Measurements from ENCODE around the gene HOXA10. TPM values are rescaled to one million over a fixed set of nuclear protein-coding genes. Genes with fewer than 3 reads are reported as not detected.

Gene HOXA10
- total RNA-seq, 1 experiment from 2014 or later: 3.9 TPM

GRCh38 chr7:27210441-27211083, 36.4 kb upstream of the HOXA10 start:
- ChIA-PET CTCF (interaction anchor here (0.6 to 6.5 kb wide), 31 partner anchors 12 to 710 kb away, joined by 3 to 71 read pairs (median 4); no protein-coding TSS in a partner anchor), POLR2A (no interaction called here)
- H3K4me1 Mint-ChIP-seq (ENCODE audit: insufficient read depth, unreplicated experiment): no peaks in the 10 kb centered on the region
- H3K27me3 Mint-ChIP-seq (ENCODE audit: insufficient read depth, unreplicated experiment): peaks cover 18% of the 10 kb centered on the region
- H3K4me3 Mint-ChIP-seq (ENCODE audit: unreplicated experiment): no peak overlapping the region
- no TSS peak for BruUV-seq (replicated peaks)
- no peaks in the 10 kb centered on the region for H3K9me3 Mint-ChIP-seq (ENCODE audit: unreplicated experiment)
- TF ChIP-seq CTCF (IDR thresholded peaks at IDR 0.05; ENCODE audit: unreplicated experiment): peak; percentile 81
- H3K27ac Mint-ChIP-seq (ENCODE audit: low read depth, unreplicated experiment): no peak overlapping the region
- H3K36me3 Mint-ChIP-seq (ENCODE audit: insufficient read depth, unreplicated experiment): no peaks in the 10 kb centered on the region
- peak; percentile 52 for DNase-seq (ENCODE audit: unreplicated experiment)
- intact Hi-C loops (cut with micrococcal nuclease): loop anchor here (1.0 kb wide), 1 partner anchor 366 kb away; no protein-coding TSS in a partner anchor

- no peak for TF ChIP-seq CTCF (IDR thresholded peaks at IDR 0.05; ENCODE audit: unreplicated experiment)
- ChIA-PET POLR2A (no interaction called here), CTCF (interaction anchor here (0.6 to 6.5 kb wide), 31 partner anchors 9 to 791 kb away, joined by 3 to 71 read pairs (median 4); no protein-coding TSS in a partner anchor)
- BruUV-seq (replicated peaks): no TSS peak
- Mint-ChIP-seq H3K27me3 (ENCODE audit: insufficient read depth, unreplicated experiment) (peaks cover 22% of the 10 kb centered on the region), H3K36me3 (ENCODE audit: insufficient read depth, unreplicated experiment) (no peaks in the 10 kb centered on the region), H3K4me1 (ENCODE audit: insufficient read depth, unreplicated experiment) (no peaks in the 10 kb centered on the region), H3K27ac (ENCODE audit: low read depth, unreplicated experiment) (no peak overlapping the region), H3K9me3 (ENCODE audit: unreplicated experiment) (no peaks in the 10 kb centered on the region), H3K4me3 (ENCODE audit: unreplicated experiment) (no peak overlapping the region)
- no peak for DNase-seq (ENCODE audit: unreplicated experiment)
- intact Hi-C loops (cut with micrococcal nuclease): loop anchor here (1.0 kb wide), 1 partner anchor 366 kb away; no protein-coding TSS in a partner anchor
These were observed 35.9 kb upstream of the HOXA10 start for GRCh38 chr7:27209933-27210440.

GRCh38 chr7:27208998-27209397, 34.9 kb upstream of the HOXA10 start:
- no peak overlapping the region for H3K4me3 Mint-ChIP-seq (ENCODE audit: unreplicated experiment)
- H3K36me3 Mint-ChIP-seq (ENCODE audit: insufficient read depth, unreplicated experiment): no peaks in the 10 kb centered on the region
- no peak for DNase-seq (ENCODE audit: unreplicated experiment)
- no TSS peak for BruUV-seq (replicated peaks)
- intact Hi-C loops (cut with micrococcal nuclease): no loop called here
- POLR2A ChIA-PET: interaction anchor here (0.6 to 1.0 kb wide), 2 partner anchors 184 to 399 kb away, joined by 3 read pairs; no protein-coding TSS in a partner anchor
- no peaks in the 10 kb centered on the region for H3K4me1 Mint-ChIP-seq (ENCODE audit: insufficient read depth, unreplicated experiment)
- no peaks in the 10 kb centered on the region for H3K9me3 Mint-ChIP-seq (ENCODE audit: unreplicated experiment)
- CTCF ChIA-PET: interaction anchor here (0.7 to 6.5 kb wide), 17 partner anchors 8 to 776 kb away, joined by 3 to 71 read pairs (median 4); no protein-coding TSS in a partner anchor
- no peak overlapping the region for H3K27ac Mint-ChIP-seq (ENCODE audit: low read depth, unreplicated experiment)
- TF ChIP-seq CTCF (IDR thresholded peaks at IDR 0.05; ENCODE audit: unreplicated experiment): no peak
- peaks cover 22% of the 10 kb centered on the region for H3K27me3 Mint-ChIP-seq (ENCODE audit: insufficient read depth, unreplicated experiment)

GRCh38 chr7:27207348-27207985, 33.3 kb upstream of the HOXA10 start:
- CTCF ChIA-PET: interaction anchor here (1.0 to 6.5 kb wide), 6 partner anchors 9 to 887 kb away, joined by 3 to 71 read pairs (median 4); no protein-coding TSS in a partner anchor

More at GRCh38 chr7:27207348-27207985, 33.3 kb upstream of the HOXA10 start:
- no peaks in the 10 kb centered on the region for H3K36me3 Mint-ChIP-seq (ENCODE audit: insufficient read depth, unreplicated experiment)
- no peak for DNase-seq (ENCODE audit: unreplicated experiment)
- no peak overlapping the region for H3K27ac Mint-ChIP-seq (ENCODE audit: low read depth, unreplicated experiment)
- POLR2A ChIA-PET: interaction anchor here (0.7 to 1.0 kb wide), 2 partner anchors 10 to 13 kb away, joined by 3 read pairs; no protein-coding TSS in a partner anchor
- no TSS peak for BruUV-seq (replicated peaks)
- no peaks in the 10 kb centered on the region for H3K9me3 Mint-ChIP-seq (ENCODE audit: unreplicated experiment)
- H3K4me3 Mint-ChIP-seq (ENCODE audit: unreplicated experiment): no peak overlapping the region
- H3K4me1 Mint-ChIP-seq (ENCODE audit: insufficient read depth, unreplicated experiment): no peaks in the 10 kb centered on the region
- TF ChIP-seq CTCF (IDR thresholded peaks at IDR 0.05; ENCODE audit: unreplicated experiment): no peak
- peaks cover 30% of the 10 kb centered on the region for H3K27me3 Mint-ChIP-seq (ENCODE audit: insufficient read depth, unreplicated experiment)
- intact Hi-C loops (cut with micrococcal nuclease): no loop called here
